Activated CD4-positive, alpha-beta T cell treated with anti-CD3 and anti-CD28 coated beads, Interleukin-10, Interleukin-2, amounts not matched to agents 100 ng/mL and 50 ng/mL, durations not matched to agents 16 hours and 8 hours (primary cell): Measurements from ENCODE around the gene SOBP.
"Not testable (repeated sequence)": the region's sequence is repeated elsewhere in the genome, so short reads cannot be mapped to it uniquely, and the experiment has no call there.

ENCODE experiments used
- DNase-seq: peaks from one replicate; pipeline ENCODE4 v3.0.0-alpha.2; 2020

The SOBP gene

DNA sequence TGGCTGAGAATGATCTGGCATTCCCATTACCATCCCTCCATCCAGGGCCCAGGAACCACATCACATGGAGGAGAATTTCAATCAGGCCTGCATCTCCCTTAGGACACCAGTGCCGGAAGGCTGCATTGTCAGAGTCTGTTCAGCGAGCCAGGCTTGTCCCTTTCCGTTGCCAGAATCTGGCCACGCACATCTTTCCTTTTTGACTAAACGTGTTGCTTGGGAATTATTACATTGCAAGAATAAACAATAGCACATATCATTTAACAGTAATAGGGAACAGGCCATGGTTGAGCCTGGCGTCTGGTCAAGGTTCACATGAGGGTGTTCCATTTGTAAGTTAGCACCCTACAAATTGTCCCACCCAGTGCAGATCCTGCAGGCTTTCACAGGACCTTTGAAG lies 42.8 kb downstream of the SOBP start:
- no peak for DNase-seq

DNA sequence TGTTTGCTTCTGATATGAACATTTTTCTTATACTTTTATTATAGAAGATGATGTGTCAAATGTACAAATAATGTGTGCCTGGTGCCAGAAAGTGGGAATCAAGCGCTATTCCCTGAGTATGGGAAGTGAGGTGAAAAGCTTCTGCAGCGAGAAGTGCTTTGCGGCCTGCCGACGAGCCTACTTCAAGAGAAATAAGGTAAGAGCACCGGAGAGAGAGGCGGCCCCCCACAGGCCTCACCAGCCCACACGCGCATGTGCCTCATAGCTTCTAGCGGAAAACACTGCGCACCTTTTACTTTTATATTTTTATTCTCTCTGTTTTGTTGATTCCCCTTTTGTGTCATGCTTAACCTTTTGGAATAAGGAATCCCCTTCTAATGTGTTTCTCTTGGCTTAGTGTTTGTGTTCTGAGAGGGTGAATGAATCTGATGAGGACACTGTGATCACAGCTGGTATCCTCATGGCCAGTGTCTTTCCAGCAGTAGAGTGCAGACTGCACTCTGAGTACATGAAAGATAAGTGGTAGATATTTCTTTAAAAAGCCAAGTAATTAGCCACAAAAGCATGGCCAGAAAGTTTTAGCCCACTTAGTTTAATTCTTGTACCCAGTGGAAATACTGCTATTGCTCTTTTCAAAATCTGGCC lies 43.6 kb downstream of the SOBP start:
- no peak for DNase-seq

DNA sequence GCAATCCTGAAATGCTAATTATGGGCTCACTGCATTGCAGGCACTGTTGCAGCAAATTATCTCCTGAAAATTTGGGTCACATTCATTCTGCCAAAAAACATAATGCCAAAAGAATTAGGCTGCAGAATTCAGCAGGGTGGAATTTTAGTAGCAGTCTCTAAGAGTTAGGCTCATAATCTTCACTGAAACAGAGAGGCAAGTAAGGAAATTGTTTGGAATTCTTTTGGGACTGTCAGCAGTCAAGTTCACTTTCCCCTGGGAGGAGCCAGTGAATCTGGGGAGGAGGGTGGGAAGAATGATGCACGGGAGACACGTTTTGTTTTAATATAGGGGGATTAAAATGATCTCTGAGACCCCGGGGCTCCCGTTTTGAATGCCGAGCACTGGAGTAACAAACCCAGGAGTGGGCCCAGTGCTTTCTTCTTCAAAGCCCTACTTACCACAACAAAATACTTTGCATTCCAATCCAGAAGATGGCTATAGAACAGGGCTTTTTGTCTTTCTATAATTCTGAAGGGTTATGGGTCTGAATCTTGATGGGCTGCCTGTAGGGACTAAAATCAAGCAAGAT lies 44.7 kb downstream of the SOBP start:
- DNase-seq: no peak

DNA sequence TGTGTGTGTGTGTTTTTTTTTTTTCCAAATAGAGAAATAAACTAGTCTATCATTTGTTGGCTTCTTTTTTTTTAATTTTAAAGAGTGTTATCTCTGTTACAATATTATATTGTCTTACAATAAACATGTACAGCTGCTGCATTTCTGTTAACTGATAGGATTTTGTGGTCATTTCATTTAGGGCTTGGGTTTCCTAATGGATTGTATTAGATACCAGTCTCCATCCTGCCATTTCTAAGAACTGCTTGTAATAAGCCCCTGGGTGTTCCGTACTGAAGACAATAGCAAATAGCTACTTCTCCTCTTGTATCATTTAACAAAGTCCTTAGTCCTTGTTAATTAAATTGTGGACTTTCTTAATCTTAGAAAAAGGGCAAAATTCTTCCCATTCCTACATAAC lies 45.7 kb downstream of the SOBP start:
- no peak for DNase-seq

DNA sequence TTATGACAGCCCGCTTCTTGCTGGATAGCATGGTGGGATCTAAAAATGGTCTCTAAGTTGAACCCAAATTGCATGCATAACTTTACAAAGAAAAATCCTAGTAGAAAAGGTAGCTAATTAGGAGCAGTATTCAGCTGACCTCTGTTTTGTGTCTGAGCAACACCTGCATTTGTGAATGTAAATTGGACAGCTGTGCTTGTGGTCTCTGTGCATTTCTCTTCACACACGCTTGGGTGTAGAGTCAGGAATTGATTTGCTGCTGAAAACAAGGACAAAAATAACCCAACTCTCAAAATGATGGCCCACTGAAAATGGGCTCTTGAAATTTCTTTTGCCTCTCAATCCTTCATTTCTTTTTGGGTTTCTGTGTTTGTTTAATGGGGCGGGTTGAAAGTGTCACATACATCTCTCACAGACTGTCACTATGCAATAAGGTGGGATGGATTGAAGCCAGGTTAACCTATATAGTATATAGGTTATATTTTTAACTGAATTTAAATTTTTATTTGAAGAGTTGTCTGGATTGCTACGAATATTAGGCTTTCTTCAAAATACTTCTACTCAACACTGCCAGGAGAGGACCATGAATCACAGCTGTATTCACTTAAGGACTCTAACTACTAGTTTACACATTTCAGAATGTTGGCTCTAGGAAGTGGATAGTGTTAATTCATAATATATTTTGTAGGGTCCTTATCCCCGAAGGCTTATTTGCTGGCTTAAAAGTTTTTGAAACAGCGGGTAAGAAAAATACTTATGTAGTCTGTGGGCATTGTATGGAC lies 46.5 kb downstream of the SOBP start:
- no peak for DNase-seq

DNA sequence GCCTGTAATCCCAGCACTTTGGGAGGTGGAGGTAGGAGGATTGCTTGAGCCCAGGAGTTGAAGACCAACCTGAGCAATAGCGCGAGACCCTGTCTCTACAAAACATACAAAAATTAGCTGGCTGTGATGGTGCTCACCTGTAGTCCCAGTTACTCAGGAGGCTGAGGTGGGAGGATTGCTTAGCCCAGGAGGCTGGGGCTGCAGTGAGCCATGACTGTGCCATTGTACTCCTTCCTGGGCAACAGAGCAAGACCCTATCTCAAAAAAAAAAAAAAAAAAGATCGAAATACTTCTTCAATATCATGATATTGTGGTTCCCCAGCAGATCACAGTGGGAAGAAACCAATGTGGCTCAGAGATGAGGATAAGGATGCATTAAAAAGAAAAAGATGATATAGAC lies 47.6 kb downstream of the SOBP start:
- DNase-seq: no peak

DNA sequence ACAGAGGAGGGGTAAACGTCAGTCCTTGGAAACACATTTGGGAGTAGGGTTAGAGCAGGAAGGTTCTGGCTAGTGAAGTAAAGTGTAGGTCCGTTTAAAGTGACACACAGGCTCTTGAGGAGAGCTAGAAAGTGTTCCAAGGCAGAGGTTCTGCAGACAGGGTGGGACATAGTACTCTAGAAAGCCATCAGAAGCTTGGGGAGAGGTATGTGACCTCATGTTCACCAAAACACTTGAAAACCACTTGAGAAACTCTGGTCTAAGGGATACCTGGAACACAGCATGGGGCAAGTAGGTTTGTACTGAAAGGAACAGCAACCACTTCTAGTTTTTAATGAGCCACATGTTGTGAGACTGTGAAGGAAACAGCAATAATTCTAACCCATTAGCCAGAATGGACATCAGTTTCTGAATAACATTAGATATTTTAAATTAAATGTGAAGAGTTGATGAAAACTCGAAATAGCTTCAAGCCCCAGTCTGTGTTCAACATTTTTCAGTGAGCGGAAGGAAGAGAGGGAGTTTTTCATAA lies 49.0 kb downstream of the SOBP start:
- DNase-seq: no peak

DNA sequence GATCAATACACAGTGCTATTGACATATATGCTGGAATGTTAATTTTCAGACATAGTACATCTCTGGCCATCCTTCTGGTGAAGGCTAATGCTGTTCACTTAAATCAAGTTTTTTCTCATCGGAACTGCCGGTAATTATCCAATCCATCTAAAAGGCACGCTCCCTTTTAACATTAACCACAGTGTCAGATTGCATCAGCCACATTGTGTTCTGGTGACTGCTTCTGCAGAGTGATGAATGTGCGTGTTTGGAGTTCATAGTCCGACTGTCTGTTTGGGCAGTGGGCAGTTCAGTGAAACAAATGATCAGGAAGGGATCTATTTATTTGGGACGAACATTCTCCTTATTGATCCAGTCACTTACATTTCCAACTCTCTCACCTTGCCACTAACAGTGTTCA lies 49.5 kb downstream of the SOBP start:
- DNase-seq: no peak

DNA sequence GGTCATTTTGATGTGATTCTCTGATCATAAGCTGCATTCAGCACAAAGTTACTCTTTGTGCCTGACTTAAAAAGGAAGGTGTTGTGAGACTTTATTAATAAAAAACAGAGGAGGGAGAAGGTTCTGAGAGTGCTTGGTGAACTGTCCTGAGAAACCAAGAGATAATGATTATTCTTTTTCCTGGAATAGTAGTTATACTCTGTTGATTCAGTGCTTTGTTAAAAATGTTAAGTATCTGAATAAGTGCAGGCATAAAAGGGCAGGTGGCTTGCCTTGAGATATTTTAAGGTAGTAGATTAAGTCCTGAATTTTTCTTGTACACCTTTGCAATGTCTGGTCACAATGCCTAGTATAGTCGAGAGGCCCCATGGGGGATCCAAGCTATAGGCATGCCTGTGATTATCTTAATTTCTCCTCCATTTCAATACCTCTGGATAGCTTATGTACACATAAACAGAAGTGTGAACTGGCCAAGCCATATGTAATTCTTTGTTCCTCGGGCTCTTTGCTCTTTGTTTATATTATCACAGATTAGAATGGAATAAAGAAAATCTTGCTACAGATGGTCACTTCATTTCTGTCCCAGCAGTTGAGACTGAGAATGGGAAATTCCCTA lies 50.0 kb downstream of the SOBP start:
- DNase-seq: no peak

DNA sequence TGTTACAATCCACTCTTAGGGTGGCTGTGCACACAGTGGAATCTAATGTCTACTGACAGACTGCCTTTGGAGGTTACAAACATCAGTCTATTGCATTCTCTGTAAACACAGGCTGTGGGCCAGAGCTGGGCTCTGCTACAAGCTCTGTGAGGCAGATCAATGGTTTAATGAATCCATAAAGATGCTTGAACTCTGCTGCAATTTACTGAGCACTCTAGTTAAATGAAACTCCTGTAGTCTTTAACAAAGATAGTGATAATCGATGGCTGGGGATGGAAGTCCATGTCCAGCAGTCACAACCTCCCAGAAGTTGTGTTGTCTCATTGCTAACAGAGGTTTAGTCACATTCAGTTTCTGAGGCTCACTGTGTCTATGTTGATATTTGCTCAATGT lies 50.5 kb downstream of the SOBP start:
- DNase-seq: no peak

DNA sequence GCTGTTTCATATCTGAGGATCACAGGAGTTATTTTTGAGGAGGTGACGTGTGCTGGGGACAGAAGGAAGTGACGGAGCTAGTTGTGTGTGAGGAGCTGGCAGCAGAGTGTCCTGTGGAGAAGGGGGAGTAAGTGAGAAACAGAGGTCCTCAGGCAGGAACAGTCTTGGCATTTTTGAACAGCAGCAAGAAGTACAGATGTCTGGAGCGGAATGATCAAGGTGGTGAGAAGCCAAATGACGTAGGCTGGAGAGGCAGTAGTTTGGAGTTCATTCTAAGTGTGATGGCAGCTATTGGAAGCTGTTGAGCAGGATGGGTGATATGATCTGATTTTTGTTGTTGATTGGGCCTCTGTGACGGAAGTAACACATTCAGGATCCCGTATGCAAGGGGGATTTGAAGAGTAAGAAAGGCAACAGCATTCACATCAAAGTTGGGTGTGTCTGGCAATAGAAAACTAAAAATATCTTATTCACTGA lies 52.3 kb downstream of the SOBP start:
- DNase-seq: no peak

DNA sequence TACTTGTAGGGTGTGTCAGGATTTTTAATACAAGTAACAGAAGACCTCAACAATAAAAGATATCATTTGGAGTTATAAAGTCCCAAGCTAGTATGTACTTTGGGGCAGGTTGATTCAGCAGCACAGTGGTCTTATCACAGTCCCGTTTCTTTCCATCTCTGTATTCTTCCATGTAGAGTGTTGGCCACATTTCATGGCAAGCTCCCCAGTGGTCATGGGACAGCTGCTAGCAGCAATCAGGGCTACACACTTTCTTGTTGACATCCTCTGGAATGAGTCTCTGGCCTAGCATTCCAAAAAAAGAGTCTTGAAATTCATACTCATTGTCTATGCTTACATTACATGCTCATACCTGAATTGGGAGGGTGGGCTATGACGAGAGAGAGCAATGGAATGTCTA lies 53.2 kb downstream of the SOBP start:
- no peak for DNase-seq

DNA sequence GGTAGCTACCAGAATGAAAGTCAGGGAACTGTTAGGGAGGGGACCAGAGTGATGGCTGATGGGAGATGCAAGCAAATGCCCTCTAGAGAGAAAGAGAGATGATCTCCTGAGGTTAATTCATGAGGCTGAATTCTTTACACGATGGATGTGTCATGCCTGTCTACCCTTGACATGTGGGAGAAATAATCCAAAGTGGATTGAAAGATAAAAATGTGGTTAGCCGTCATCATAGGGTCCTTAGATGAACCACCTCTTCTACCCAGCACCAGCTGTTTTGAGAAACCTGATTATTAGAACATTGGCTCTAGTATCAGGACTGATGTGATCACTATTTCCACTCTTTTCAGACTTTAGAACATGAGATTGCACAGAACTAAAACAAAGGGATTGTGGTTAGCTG lies 53.6 kb downstream of the SOBP start:
- no peak for DNase-seq

DNA sequence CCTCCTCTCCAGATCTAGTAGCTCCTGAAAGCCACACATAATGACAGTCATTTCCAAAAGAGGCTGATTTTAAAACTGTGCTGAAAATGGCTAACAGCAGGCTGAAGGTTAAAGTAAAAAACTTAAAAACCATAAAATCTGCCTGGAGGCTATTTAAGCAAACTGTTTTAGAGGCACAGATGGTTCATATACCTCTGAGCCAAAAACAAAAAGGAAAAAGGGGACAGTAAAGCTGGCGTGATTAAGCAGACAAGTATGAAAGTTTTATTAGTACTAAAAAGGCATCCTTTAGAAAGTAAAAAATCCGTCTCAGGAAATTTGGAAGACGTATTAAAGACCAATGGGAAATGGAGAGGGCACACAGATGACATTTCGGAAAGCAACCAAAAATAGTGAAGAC lies 55.8 kb downstream of the SOBP start:
- DNase-seq: no peak

DNA sequence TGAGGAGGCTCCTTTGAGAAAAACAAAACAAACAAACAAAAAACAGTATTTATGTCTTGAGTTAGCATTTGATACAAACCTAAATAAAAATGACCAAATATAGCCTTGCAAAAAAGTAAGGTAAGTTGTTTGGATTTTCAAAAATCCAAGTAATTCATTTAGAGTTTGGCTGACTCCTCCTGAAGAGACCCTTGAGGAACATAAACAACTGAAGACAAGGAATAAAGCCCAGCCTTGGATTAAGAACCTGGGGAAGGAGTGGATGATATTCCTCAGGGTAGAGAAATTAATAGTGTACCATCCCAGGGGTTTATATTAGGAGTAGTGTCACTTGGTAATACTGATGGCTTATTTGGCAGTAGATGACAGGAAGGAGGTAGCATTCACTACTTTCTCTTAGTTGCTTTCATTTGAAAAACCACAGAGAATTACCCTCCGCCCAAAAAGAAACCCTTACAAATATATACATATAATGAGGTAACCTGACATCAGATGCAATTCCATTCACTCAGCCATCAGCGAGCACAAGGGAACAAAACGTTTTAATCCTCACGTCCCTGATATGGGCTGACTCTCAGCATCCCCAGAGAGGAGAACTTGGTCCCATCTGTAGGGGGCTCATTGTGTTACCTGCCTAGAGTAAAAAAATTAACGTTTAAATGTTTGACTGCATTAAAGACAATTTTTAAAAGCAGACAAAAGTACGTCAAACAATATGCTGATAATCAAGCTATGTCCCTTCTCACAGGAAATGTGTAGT lies 57.0 kb downstream of the SOBP start:
- DNase-seq: no peak

DNA sequence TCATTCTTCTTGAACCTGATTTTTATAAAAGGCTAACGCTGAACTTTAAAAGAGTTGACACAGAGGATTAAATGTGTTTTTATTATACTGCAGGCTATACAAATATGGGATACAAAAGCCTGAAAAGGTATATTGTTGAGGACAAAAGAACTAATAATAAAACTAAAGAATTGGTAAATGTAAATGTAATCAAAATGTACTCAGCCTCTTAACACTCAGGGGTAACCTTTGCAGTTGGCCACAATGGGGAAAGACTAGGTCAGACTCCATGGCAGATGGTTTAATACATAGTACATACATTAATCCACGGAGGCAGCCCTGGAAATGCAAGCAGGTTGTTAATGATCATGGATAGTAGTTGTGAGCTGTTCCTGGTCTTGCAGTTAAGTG lies 57.5 kb downstream of the SOBP start:
- DNase-seq: no peak

DNA sequence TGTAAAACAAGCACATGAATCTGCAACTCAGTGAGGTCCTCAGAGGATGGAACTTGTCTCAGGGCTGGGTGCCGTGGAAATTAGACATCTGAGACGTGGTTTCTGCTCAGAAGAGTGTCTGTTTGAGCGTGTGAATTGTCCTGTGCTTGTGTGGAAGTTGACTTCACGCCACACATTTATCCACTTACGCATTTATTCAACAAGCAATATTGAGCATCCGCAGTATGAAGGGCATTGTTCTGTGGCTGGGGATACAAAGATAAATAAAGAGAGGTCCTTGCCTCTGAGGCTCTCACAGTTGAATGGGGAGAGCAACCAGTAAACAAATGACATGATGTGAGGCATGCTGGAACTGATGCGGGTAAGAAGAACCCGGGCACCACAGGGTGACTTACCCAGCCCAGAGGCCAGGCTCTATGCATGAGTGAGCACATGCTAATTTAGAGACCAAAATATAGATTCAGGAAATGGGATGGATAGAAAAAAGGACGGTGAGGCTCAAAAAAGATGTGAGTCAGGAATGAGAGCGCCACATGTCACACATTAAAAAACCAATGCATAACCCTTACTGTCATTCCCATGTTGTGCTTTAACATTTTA lies 60.4 kb downstream of the SOBP start:
- DNase-seq: no peak

DNA sequence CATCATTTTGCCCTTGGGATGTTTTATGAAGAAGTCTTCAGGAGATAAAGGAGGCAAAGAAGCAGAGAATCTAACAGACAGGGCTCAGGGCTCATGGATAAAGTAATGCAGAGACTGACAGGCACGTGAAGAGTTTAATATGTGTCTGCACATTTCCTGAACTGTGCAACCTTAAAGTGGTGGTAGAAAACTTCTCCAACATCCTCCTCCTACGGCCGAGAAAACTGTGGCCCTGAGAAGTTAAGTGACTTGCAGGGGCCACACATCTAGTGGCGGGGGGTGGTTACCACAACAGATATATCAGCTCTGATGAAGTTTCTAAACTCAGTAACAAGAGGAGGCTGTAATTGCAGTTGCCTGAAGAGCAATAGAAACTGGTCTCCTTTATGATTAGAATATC lies 61.0 kb downstream of the SOBP start:
- no peak for DNase-seq

DNA sequence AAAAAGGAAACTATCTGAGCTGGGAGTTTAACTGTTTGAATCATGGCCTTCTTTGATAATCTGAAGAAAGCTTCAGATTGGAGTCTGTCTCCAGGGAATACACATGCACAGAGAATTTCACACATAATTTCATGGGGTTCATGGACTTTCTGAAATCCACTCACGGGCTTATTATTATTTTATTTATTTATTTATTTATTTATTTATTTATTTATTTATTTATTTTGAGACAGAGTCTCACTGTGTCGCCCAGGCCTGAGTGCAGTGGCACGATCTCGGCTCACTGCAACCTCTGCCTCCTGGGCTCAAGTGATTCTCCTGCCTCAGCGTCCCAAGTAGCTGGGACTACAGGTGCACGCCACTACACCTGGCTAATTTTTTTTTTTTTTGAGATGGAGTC lies 63.2 kb downstream of the SOBP start:
- DNase-seq: not testable (repeated sequence)

DNA sequence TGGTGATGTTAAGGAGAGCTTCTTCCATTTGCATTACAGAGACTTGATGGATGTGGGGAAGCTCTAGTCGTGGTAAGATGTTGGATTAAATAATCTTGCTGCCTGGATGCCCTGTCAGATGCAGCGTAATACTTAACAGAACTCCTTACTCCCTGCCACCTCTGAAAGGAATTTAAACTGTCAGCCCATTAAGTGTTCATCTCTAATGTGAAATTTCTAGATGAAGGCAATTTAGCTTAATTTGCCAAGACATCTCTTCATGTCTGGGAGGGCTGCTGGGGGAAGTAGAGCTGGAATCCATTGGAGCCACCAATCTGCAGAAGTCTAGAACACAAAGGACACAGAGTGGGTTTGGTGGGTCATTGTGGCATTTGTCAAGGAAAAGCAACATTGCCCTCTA lies 64.4 kb downstream of the SOBP start:
- DNase-seq: no peak

DNA sequence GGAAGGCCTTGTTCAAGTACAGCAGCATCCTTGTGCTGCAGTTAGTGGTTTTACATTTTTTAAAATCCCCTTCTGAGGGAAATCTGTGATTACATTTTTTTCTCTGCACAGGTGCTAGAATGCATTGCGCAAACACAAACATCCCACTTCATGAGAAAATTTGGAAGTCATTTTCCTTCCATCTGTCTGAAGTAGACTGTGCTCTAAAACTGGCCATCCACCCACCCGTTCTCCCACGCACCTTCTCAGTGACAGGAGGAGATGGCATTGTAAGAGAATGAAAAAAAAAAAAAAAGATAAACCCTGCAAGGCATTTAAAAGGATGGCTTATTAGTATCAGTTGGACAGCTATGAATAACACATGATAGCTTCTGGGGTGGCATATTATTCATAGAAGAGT lies 65.0 kb downstream of the SOBP start:
- DNase-seq: no peak

DNA sequence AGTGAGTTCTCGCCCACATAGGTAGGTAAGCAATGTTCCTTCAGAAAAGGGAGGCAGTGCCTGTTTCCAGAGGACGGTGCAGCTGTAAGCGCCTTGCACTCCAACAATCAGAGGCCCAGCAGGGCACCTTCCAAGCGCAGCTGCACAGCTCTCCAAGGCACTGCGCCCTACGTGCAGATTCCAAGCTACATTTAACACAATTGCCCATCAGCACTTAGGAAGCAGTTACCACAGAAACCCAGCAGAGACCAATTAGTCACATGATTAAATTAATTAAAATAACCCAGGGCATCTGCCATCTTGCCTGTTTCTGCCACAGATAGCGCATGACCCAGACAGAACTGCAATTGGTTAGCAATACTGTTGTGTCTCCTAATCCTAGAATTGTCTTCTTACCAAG lies 65.5 kb downstream of the SOBP start:
- no peak for DNase-seq

DNA sequence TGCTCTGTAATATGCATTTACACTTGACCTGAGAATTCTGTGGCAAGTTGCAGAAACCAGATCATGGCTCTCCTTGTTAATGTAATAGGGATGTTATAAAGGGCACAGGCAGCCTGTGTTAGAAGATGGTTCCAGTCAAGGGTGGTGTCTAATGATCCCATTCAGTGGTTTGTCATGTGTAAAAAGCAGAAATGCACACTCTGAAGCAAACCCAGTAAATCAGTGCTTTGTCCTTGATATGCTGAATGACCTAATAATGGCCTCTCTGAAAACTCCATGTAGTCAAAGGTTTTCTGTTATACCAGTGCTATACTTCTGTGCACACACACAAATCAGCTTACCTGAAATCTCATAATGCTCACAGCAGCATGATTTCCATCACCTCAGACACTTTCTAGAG lies 66.2 kb downstream of the SOBP start:
- no peak for DNase-seq
